MG63 (cell line): ENCODE measurements around the gene CELF4. TPM values are rescaled to one million over a fixed set of nuclear protein-coding genes. Genes with fewer than 3 reads are reported as not detected.

ENCODE experiments used
- DNase-seq: peaks from one replicate; pipeline ENCODE4 v3.0.0-alpha.2; 2020
- H3K27me3 ChIP-seq: fragments of 250-450 bp; sonication (Bioruptor Pico); 2 replicates; pipeline ENCODE4 v1.5.1; 2020; ENCODE audit warnings: mild to moderate bottlenecking, moderate library complexity
- H3K36me3 ChIP-seq: fragments of 250-450 bp; sonication (Bioruptor Pico); 2 replicates; pipeline ENCODE4 v1.5.1; 2020; ENCODE audit warnings: mild to moderate bottlenecking, moderate library complexity
- H3K4me3 ChIP-seq: fragments of 250-450 bp; sonication (Bioruptor Pico); 2 replicates; pipeline ENCODE4 v1.5.1; 2020; ENCODE audit warnings: mild to moderate bottlenecking, moderate library complexity
- H3K9me3 ChIP-seq: fragments of 250-450 bp; sonication (Bioruptor Pico); 2 replicates; pipeline ENCODE4 v1.5.1; 2020; ENCODE audit warnings: mild to moderate bottlenecking, moderate library complexity
- total RNA-seq: library from RNA; depleted of rRNA; stranded (reverse); fragments of >200 nt; shearing (Covaris generic); gene quantifications from 2 replicates; pipeline ENCODE4 v1.2.3, GENCODE V29; 2014; ENCODE audit warnings: low replicate concordance

Gene CELF4
- total RNA-seq, 1 experiment from 2014 or later = not detected

DNA sequence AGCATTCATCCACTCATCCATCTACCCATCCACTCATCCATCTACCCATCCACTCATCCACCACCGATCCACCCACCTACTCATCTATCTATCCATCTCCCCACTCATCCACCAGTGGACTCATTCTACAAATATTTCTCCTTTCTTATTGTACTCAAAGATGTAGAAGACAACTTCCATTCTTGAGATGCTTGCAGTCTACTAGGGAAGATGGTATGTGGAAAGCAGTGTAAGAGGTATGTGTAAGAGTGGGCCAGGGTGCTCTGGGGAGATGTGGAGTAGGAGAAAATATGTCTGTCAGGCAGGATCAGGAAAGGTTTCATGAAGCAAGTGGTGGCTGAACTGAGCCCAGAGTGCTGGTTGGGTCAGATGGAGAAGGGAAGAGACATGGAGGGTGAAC lies 150.8 kb downstream of the CELF4 start:
- no peak overlapping the region for H3K4me3 ChIP-seq
- H3K9me3 ChIP-seq = no peaks in the 10 kb centered on the region
- no peak for DNase-seq
- no peaks in the 10 kb centered on the region for H3K27me3 ChIP-seq
- H3K36me3 ChIP-seq = no peaks in the 10 kb centered on the region

DNA sequence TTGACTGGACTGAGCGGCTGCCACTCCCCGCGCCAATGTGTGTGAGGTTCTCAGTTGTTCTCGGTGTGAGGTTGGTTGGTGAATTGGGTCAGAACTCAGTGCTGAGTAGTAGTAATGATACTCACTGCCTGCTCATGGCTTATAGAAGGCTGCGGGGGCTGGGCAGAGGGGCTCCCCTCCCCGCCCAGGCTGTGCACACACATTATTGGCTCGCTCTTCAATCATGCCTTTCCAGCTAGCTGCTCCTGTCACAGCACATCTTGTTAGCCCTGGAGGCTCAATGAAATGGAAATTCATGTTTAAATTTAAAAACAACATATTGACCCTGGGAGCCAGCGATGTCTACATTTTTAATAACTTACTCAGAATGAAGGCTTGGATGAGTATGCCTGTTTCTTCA lies 152.8 kb downstream of the CELF4 start:
- DNase-seq = no peak
- Histone ChIP-seq H3K9me3 (no peaks in the 10 kb centered on the region), H3K4me3 (no peak overlapping the region), H3K36me3 (no peaks in the 10 kb centered on the region), H3K27me3 (no peaks in the 10 kb centered on the region)

DNA sequence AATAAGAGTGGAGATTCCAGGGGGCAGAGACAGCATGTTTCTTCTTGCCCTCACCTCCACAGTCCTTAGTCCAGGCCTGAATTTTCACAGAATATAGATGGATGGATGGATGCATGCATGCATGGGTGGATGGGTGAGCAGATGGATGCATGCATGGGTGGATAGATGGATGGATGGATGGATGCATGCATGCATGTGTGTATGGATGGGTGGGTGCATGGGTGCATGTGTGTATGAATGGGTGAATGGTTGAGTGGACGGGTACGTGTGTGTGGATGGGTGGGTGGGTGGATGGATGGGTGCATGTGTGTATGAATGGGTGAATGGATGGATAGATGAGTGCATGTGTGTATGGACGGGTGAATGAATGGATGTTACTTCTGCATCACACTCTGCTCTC lies 153.3 kb downstream of the CELF4 start:
- H3K4me3 ChIP-seq = no peak overlapping the region
- H3K27me3 ChIP-seq = no peaks in the 10 kb centered on the region
- H3K36me3 ChIP-seq = no peaks in the 10 kb centered on the region
- no peaks in the 10 kb centered on the region for H3K9me3 ChIP-seq
- no peak for DNase-seq

DNA sequence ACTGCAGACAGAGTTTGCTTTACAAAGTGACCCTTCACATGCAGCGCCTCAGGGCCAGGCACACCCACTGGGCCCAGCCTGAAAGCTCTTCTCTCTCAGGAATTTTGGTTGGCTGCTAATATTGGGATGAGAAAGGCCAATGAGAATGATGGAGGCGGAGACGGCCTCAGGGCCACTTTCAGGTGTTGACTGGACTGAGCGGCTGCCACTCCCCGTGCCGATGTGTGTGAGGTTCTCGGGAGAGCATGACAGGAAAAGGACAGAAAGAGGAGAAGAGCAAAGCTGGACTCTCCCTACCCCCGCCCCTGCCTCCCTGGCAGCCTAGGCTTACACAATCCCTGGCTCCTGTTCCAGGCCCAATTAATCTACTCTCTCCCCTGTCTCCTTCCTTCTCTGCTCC lies 155.7 kb downstream of the CELF4 start:
- no peak overlapping the region for H3K4me3 ChIP-seq
- H3K36me3 ChIP-seq = no peaks in the 10 kb centered on the region
- H3K9me3 ChIP-seq = no peaks in the 10 kb centered on the region
- H3K27me3 ChIP-seq = no peaks in the 10 kb centered on the region
- no peak for DNase-seq

DNA sequence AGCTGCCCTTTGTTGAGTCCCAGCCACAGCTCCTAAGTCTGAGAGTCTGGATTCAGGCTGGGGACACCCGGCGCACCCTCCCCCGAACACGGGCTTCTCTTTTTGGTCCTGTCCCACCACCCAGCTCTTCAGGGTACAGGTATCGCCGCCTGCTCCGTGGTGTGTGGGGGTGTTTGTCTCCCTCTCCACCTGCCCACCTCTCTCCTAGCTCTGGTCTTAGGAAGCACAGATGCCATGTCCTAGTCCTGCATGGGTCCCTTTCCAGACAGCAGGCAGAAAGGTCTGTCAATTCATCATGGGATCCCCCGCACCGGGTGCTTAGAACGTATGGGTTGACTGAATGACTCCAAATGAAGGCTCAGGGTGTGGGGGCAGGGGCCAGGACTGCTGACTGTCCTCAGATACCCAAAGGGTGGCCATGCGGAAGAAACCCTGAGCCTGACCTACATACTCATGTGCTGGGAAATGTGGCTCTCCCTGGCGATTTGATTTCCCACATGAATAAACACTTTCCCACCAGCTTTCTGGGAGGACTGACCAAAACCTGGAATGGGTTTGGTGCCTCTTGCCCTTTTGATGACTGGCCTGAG lies 156.8 kb downstream of the CELF4 start:
- no peaks in the 10 kb centered on the region for H3K9me3 ChIP-seq
- no peaks in the 10 kb centered on the region for H3K27me3 ChIP-seq
- H3K36me3 ChIP-seq = no peaks in the 10 kb centered on the region
- no peak overlapping the region for H3K4me3 ChIP-seq
- no peak for DNase-seq

GRCh38 chr18:37407571-37407970 lies 158.0 kb downstream of the CELF4 start:
- H3K9me3 ChIP-seq = no peaks in the 10 kb centered on the region
- no peak overlapping the region for H3K4me3 ChIP-seq
- no peaks in the 10 kb centered on the region for H3K36me3 ChIP-seq
- H3K27me3 ChIP-seq = no peaks in the 10 kb centered on the region
- DNase-seq = no peak

DNA sequence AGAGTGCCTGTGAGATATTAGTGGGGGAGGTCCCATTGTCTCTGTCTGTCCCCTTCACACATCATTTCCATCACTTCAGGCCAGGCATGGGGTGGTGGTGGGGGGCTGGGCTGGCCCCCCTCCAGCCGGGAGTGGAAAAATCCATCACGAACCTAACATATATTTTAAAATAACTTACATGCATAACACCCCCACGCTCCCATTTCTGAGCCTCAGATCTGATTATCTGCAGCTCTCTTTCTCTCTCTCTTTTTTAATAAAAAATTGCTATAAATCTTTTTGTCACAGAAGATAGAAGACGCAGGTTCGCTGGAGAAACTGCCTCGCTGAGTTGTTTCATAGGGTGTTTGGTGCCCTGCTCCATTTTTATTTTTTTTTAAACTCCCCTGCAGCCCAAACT lies 159.8 kb downstream of the CELF4 start:
- Histone ChIP-seq H3K36me3 (no peaks in the 10 kb centered on the region), H3K27me3 (no peaks in the 10 kb centered on the region)

GRCh38 chr18:37405229-37405628 lies 160.4 kb downstream of the CELF4 start:
- Histone ChIP-seq H3K4me3 (no peak overlapping the region), H3K27me3 (no peaks in the 10 kb centered on the region), H3K36me3 (no peaks in the 10 kb centered on the region), H3K9me3 (no peaks in the 10 kb centered on the region)
- DNase-seq = no peak

More for the DNA sequence above, 159.8 kb downstream of the CELF4 start:
- no peak overlapping the region for H3K4me3 ChIP-seq
- no peak for DNase-seq
- no peaks in the 10 kb centered on the region for H3K9me3 ChIP-seq

DNA sequence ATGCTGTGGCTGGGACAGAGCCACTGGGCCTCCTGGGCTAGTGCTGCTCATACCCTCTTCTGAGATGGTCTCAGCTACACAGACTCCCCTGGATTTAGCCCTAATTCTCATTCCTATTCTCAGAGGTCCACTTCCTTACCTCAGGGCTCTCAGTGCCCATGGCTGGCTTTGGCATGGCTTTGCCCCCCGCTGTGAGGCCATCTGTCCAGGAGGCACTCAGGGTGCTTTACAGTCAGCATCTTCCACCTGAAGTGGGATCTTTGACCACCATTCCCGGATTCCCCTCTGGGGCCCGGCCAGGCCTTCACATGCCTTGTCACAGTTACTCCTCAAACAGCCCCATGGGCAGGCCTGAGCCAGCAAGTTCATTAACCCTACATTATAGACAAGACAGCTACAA lies 161.8 kb downstream of the CELF4 start:
- Histone ChIP-seq H3K4me3 (no peak overlapping the region), H3K9me3 (no peaks in the 10 kb centered on the region), H3K36me3 (no peaks in the 10 kb centered on the region), H3K27me3 (no peaks in the 10 kb centered on the region)
- no peak for DNase-seq

GRCh38 chr18:37403100-37403781 lies 162.4 kb downstream of the CELF4 start:
- peak; percentile 92 for DNase-seq
- H3K27me3 ChIP-seq = no peaks in the 10 kb centered on the region
- no peak overlapping the region for H3K4me3 ChIP-seq
- no peaks in the 10 kb centered on the region for H3K9me3 ChIP-seq
- H3K36me3 ChIP-seq = no peaks in the 10 kb centered on the region

- H3K4me3 ChIP-seq = no peak overlapping the region
Observed at GRCh38 chr18:37402735-37403099, 162.9 kb downstream of the CELF4 start.

GRCh38 chr18:37400802-37401201 lies 164.8 kb downstream of the CELF4 start:
- H3K9me3 ChIP-seq = no peaks in the 10 kb centered on the region
- H3K36me3 ChIP-seq = no peaks in the 10 kb centered on the region
- DNase-seq = no peak
- H3K4me3 ChIP-seq = no peak overlapping the region
- no peaks in the 10 kb centered on the region for H3K27me3 ChIP-seq

More at GRCh38 chr18:37402735-37403099, 162.9 kb downstream of the CELF4 start:
- Histone ChIP-seq H3K9me3 (no peaks in the 10 kb centered on the region), H3K36me3 (no peaks in the 10 kb centered on the region), H3K27me3 (no peaks in the 10 kb centered on the region)
- DNase-seq = no peak

DNA sequence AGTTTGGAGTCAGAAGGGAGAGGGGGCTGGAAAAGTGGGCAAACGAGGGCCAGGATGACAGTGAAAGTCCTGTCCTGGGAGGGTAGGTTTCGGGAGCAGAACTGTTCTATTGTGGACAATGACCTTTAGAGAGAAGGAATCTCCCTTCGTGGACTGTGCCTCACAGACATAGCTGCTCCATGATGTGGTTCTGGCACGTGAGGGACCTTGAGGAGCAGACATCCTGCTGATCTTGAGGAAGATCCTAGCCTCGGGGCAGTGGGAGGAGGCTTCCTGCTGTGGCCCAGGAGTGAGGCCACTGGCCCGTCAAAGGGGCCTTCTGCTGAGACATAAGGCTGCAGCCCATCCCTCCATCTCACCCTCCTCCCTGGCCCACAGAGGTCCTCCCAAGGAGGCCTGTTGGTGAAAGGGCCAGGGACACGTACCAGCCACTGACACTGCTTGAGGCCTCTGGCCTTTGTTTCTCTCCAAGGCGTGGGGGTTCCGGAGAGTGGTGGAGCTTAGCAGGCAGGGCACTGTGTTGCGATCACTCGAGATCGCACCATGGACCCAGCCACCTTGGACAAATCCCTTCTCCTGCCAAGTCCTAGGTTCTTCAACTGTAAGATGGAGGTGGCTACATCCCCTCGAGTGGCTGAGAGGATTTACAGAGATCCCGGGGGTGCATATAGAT lies 167.2 kb downstream of the CELF4 start:
- no peaks in the 10 kb centered on the region for H3K36me3 ChIP-seq
- H3K4me3 ChIP-seq = no peak overlapping the region
- no peaks in the 10 kb centered on the region for H3K27me3 ChIP-seq
- H3K9me3 ChIP-seq = no peaks in the 10 kb centered on the region
- DNase-seq = no peak

GRCh38 chr18:37397814-37398213 lies 167.8 kb downstream of the CELF4 start:
- no peaks in the 10 kb centered on the region for H3K36me3 ChIP-seq
- H3K9me3 ChIP-seq = no peaks in the 10 kb centered on the region
- no peak for DNase-seq
- no peaks in the 10 kb centered on the region for H3K27me3 ChIP-seq
- H3K4me3 ChIP-seq = no peak overlapping the region

DNA sequence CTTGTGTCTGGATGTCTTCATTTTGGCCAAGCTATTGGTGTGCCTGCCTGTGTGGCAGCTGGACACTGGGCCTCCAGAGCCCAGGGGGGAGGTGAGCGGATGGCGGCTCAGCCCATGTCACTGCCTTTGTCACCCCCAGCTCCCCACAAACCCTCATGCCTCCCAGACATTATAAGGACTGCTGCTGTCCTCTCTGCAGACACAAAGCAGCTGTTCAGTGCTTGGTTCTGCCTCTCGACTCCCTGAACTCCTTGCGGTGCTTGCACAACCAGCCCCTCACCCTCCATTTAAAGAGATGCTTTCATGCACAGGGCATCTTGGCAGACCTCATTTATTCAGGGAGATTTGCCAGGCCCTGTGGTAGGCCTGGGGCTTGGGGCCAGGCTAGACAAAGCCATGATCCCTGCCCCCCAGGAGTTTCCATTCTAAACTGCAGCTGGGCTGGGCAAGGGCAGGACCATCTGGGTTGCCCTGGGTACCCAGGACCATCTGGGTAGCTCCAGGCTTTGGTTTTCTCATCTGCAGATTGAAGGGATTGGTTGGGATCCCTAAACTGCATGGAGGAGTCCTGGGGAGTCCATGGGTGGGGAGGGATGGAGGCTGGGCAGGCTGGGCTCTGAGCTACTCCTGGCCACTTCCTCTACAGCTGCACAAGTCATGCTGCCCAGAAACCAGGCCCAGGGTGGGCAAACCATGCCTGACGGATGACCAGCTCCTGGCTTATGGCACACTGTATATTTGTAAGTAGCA lies 168.5 kb downstream of the CELF4 start:
- DNase-seq = peak; percentile 41
- Histone ChIP-seq H3K36me3 (no peaks in the 10 kb centered on the region), H3K4me3 (no peak overlapping the region), H3K27me3 (no peaks in the 10 kb centered on the region), H3K9me3 (no peaks in the 10 kb centered on the region)

GRCh38 chr18:37395631-37396030 lies 170.0 kb downstream of the CELF4 start:
- H3K36me3 ChIP-seq = no peaks in the 10 kb centered on the region
- DNase-seq = no peak
- H3K4me3 ChIP-seq = no peak overlapping the region
- no peaks in the 10 kb centered on the region for H3K27me3 ChIP-seq
- H3K9me3 ChIP-seq = no peaks in the 10 kb centered on the region

DNA sequence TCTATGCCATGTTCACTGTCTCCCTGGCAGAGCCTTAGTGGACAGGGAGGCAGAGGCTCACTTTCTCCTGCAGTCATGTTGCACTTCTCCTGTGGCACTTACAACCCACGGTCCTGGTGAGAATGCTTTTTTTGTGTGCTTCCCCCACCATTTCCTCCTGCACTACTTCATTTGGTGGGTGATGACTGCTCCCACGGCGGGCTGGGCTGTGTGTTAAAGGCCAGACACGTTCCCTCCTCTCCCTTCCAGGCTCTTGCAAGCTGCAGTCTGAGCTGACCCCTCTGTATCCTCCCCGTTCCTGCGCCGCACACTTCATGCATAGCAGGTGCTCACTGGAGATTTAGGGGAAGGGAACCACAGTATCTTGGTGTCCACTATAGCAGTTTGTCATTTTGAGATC lies 170.5 kb downstream of the CELF4 start:
- H3K4me3 ChIP-seq = no peak overlapping the region
- no peak for DNase-seq
- no peaks in the 10 kb centered on the region; the same call in 1 of the 2 replicates for H3K9me3 ChIP-seq
- H3K36me3 ChIP-seq = no peaks in the 10 kb centered on the region
- no peaks in the 10 kb centered on the region for H3K27me3 ChIP-seq
